Erythroblast (primary cell): ENCODE data around the gene RAB3C.
"Not testable (repeated sequence)": the region's sequence is repeated elsewhere in the genome, so short reads cannot be mapped to it uniquely, and the experiment has no call there.

ENCODE experiments used
- GATA1 ChIP-seq: IDR thresholded peaks from 2 replicates; pipeline ENCODE4 v1.6.1; 2011; ENCODE audit warnings: low read depth, mild to moderate bottlenecking, control low read depth, low read length, moderate library complexity
- POLR2A ChIP-seq: IDR thresholded peaks from 2 replicates; pipeline ENCODE4 v1.6.1; 2011; ENCODE audit warnings: mild to moderate bottlenecking, low read length

GRCh38 chr5:58563016-58563700, 19.7 kb upstream of the RAB3C start:
- TF ChIP-seq POLR2A, GATA1: not testable (repeated sequence)
